HG02678 (cell line): ENCODE data around the gene ELL.

Source experiments
- ATAC-seq: cut with Tn5 transposase; IDR thresholded peaks from one replicate; pipeline ENCODE4 v1.9.1; 2021; ENCODE audit warnings: mild to moderate bottlenecking, moderate library complexity; ENCODE audit not compliant: unreplicated experiment

ELL gene

DNA sequence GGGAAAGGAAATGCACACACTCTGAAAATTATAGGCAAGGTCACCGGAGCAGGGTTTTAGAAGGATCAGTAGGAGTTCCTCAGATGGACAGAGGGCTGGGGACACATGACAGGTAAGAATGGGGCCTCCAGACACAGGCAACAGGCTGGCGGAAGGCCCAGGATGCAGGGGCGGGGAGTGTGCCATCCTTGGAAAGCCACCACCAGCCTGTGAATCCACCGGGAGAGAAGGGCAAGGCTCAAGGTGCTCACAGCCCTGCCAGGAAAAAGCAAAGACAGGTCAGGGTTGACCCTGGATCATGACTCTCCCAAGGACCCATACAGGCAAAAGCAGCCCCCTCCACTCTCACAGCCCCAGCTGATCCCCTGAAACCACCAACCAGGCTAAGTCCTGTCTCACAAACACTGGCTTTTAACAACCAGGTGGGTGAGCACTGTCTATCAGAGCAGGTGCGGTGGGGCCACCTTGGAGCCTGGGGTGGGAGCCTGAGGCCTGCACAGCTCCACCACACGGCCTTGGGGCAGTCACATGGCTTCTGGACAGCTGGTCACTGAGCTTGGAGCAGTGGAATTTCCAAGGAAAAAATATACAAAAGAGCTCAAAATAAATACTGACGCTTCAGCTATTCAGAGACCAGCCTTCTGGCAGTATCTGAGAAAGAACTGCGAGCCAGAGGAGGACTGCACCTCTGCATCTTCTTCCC lies 48.7 kb downstream of the ELL start:
- ATAC-seq: no peak

DNA sequence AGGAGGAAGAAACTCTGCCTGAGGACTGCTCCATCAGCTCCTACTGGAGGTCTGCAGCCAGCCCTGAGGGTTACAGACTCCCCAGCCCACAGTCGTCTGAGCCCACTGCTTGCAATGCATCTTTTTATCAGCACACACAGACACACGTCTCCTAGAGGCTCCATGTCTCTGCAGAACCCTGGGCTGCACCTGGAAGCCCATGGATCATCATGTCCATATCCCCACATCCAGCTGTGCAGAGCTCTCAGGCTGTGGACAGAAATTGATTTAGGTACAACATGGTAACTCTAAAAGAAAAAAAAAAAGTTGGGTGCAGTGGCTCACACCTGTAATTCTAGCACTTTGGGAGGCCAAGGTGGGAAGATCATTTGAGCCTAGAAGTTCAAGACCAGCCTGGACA lies 51.1 kb downstream of the ELL start:
- no peak for ATAC-seq

DNA sequence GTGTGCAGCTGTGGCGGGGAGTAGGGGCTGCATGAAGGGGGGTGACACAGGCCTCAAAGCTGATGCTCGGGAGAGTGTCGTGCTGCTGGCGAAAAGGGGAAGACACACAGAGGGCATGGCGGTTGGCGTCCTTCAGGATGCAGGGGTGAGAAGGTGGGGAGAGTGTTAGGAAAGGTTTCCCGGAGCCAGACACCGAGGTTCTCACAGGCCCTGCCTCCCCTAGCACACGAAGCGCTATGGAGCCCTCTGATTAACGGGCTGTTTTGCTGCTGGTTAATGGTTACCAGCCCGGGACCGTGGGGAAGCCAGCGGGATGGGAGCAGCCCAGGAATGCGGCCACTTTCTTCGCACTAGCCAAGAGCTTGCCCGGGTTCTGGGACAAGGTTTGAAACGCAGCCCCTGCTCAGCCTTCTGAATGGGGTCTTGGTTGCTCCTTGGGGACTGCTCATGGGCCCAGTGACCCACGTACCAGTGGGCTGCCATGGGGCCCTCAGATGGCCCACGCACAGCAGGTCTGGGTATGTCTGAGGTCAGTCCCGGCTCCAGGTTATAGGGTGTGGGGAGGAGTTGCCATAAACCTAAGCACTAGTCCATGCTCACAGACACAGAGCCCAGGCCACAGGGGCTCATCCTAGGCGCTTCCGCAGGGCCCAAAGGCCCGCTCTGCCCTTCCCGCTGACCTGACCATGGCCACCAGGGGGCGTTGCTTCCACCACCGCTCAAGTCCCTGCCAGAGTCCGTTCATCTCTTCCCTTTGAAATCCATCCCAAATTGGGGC lies 52.6 kb downstream of the ELL start:
- ATAC-seq: no peak

DNA sequence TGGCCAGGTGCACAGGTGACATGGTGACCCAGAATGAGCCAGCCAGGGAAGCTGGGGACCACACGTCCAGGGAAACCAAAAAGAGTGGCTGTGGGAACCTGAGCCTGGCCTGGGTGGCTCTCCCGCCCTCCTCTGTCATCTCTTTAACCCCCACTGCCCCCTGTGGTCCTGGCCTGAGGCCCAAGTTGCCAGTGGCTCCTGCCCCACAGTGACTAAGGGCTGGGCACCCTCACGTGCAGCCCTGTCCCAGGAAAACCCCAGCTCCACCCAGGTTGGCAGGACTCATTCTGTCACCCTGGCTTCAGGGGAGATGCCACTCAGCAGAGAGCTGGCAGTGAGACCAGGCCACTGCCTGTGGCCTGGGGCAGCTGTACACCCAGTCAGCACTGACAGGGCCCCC lies 53.4 kb downstream of the ELL start:
- ATAC-seq: no peak

DNA sequence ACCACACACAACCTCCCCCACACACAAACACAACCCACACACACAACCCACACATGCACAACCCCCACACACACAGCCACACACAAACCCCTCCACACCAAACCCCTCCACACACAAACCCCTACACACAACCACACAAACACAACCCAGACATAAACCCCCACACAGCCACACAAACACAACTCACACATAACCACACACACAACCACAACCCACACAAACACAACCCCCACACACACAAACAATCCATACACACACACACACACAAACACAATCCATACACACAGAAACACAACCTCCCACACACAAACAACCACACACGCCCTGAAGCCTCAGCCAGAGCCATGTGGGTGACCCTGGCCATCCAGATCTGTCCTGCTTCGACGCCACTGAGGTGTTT lies 53.9 kb downstream of the ELL start:
- ATAC-seq: no peak

DNA sequence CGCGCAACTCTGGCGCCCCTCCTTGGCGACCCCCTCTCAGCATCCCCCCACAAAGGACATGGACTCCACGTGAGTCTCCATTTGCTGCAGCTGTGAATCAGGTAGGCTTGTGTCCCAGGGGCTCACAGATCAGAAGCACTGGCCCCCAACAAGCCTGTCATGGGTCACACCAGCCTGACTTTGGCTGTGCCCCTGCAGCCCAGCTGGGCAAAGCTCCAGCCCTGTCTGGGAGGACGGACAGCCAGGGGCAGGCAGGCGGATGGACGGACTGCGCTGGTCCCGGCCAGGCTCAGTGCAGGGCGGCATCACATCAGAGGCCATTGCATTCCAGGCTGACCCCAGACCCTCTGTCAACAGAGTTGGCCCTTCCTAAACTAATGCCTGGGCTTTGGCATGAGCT lies 55.5 kb downstream of the ELL start:
- no peak for ATAC-seq

DNA sequence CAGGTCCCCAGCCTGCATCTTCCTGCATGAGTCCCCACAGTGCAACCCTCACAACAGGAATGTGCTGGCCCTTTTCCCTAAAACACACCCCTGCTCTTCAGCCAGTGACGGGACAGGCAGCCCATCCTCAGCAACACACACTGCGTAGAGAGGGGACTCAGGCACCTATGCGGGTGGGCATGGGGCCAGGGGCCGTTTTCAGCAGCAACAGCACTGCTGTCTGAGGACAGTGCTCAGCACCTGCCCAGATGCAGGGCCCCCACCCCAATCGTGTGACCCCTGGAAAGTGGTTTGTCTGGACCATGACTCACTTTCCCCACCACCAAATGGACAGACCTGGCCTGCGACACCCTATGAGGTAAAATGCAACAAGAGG lies 55.9 kb downstream of the ELL start:
- ATAC-seq: no peak

DNA sequence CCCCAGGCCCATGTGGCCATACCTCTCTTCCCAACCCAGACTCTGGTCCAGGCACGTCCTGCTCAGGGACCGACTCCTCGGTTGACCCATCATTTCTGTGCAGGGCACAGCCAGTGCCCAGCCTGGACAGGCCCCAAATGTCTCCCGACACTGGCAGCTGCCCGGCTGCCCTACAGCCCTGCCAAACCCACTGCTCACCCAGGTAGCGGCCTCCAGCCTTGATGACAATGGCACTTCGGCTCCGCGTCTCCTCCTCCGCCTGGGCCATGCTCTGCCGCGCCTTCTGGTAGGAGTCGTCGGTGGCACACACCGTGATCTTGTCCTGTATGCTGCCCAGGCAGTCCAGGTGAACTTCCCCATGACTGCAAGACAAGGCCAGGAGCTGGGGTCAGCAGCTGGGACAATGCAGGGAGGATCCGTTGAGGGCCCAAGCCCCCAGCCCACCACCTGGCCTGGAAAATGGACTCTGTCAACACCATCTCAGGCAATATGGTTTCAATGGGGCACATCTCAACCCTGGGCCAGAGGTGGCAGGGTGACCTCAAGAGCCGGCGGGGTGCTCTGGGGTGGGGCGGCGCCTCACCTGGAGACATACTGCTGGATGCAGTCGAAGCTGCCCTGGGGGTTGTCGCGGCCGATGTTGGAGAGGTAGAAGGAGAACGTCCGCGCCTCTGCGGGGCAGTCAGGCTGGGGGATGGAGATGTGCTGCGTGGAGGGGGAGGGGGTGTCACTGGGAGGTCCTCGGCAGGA lies 56.5 kb downstream of the ELL start:
- ATAC-seq: no peak

DNA sequence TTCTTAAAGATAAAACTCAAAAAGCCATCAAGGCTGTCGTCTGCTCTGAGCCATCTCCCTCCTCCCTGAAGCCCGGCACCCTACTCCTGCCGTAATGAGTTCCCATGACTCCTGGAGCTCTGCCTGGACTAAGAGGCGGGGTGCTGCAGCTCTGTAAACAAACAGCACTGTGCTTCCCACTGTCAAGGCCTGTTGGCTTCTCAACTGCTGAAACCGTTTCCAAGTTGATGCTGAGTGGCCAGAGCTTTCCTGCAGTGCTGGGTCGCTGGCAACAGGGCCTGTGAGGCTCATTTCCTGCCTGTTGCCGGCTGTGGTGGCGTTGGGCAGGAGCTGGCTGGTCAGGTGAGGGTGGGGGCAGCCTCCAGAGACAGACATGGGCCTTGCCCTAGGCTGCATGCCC lies 57.2 kb downstream of the ELL start:
- ATAC-seq: no peak

DNA sequence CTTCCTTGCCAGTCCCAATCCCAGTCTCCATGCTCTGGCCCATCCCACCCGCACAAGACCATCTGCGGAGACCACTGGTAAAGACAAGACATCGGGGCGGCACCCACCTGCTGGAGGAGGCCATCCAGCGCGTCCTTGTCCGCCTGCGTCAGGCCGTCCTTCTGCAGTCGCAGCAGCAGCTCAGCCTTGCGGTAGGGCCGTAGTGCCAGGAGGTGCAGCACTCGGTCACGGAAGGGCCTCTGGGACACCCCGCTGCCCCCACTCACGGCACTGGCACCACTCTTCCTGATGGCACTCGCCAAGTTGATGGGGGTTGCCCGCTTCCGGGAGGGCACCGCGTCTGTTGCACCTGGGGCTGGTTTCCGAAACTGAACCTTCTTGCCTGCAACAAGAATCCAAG lies 60.4 kb downstream of the ELL start:
- no peak for ATAC-seq

DNA sequence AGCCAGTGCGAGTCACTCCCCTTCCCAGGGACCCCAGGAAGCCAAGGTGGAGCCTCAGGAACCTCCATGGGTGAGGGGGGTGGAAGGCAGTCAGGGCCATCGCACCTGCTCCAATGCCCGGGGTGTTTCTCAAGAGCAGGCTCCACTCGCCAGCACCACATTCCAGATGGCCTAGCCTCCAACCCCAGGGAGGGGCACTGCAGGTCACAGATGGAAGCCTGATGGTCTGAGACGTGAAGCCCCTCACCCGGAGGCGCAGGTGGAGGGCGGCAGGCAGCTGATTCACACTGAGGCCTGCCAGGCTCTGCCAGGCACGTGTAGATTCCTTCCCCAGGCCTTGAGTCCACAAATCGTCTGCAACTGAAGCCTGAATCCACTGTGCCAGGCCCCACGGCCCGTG lies 61.0 kb downstream of the ELL start:
- no peak for ATAC-seq

DNA sequence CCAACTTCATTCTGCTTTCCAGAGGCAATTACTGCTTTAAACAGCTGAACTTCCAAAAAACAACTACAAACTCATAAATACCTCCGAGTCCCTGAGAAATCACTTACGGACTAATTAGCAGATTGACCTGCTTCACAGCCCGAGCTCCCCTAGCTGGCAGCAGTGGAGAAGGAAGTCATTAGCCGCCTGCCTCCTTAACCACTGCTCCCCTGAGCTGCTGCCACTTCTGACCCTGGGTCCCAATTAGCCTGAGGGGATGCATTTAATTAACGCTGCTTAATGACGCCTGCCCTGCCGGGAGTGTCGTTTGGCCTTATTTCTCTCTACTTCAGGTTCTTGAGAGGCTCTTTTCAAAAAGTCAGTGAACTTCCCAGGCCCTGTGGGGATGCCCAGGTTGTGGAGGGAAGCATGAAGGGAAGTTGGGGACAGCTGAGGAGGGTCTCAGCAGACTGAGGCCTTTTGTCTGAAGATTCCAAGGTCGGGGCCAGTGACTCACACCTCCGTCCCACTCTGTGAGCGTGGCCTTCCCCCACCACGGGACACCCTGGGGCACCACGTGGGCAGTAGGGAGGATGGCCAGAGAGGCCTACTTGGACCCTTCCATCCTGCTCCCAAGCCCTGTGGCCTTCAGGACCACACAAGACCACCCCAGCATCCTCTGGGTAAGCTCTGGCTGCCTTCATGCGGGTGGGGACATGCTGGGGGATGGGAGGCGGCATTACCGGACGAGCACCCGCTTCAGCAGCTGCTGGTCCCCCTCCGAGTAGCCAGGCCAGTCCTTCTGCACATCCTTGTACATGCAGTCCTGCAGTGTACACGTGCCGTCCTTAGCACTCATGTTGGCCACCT lies 64.2 kb downstream of the ELL start:
- no peak for ATAC-seq

DNA sequence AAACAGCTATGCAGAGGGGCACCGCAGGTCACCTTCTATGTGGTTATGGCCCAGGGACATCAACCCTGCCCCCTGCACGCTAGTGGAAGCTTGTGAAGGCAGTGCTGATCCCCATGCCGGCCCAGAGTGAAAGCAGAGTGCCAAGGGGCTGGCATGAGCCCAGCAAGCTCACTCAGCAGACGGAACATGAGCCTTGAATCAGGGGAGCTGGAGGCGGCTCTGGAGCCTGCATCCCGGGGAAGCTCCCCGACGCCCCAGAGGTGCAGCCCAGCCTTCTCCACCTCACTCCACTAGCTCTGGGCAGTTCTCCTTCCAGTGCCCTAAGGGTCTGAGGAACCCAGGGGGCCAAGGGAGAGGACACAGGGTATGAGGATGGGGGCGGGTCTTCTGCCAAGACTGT lies 64.9 kb downstream of the ELL start:
- no peak for ATAC-seq

DNA sequence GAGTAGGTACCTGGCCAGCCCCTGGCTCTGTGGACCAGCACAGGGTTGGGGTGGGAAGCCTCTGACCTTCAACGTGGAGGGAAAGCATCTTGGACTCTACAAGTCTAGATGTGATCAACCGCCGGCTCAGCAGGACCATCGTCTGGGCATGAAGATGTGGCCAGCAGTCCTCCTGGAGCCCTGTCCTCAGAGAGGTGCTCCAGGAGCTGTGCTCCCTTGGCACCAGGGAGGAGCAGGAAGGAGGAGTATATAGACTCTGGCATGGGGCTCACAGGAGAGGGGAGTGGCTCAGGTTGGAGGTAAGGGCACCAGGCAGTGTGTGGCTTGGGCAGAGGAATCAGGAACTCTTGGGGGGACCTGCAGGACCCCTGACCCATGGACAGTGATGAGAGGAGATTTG lies 65.6 kb downstream of the ELL start:
- no peak for ATAC-seq

DNA sequence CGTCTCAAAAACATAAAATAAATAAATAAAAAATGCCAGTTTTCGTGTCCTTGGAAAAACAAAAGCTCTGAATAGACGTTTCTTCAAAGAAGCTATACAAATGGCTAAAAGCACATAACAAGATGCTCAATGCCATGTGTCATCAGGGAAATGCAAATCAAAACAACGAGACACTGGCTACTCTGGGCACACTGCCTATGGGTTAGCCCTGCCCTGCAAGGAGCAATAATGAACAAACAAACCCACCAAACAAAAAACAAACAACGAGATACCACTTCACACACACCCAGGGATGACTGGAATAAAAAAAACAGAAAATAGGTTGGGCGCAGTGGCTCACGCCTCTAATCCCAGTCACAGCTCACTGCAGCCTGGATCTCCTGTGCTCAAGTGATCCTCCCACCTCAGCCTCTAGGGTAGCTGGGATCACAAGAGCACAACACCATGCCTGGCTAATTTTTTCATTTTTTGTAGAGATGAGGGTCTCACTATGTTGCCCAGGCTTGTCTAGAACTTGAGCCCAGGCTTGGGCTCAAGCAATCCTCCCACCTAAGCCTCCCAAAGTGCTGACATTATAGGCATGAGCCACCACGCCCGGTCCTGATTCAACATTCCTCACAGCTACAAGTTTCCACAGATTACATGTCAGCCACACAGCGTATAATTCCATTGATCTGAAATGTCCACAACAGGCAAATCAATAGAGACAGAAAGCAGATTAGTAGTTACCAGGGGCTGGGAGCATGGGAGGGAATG lies 68.4 kb downstream of the ELL start:
- no peak for ATAC-seq

DNA sequence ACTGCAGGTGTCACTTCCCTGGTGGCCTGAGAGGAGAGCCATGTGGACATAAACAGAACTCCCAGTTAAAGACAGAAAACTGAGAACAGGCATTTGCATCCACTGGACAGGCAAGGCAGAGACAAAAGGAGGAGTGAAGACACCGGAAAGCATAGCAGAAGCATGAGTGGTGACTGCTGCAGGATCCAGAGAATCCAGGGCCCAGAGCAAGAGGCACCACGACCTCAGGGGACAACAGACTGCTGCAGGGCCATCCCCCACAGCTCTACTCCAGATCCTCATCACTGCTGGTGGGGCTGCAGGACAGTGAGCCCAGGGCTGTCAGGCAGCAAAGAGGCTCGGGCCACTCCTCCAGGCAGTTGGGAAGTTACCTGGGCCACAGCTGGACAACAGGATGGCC lies 69.5 kb downstream of the ELL start:
- ATAC-seq: no peak

DNA sequence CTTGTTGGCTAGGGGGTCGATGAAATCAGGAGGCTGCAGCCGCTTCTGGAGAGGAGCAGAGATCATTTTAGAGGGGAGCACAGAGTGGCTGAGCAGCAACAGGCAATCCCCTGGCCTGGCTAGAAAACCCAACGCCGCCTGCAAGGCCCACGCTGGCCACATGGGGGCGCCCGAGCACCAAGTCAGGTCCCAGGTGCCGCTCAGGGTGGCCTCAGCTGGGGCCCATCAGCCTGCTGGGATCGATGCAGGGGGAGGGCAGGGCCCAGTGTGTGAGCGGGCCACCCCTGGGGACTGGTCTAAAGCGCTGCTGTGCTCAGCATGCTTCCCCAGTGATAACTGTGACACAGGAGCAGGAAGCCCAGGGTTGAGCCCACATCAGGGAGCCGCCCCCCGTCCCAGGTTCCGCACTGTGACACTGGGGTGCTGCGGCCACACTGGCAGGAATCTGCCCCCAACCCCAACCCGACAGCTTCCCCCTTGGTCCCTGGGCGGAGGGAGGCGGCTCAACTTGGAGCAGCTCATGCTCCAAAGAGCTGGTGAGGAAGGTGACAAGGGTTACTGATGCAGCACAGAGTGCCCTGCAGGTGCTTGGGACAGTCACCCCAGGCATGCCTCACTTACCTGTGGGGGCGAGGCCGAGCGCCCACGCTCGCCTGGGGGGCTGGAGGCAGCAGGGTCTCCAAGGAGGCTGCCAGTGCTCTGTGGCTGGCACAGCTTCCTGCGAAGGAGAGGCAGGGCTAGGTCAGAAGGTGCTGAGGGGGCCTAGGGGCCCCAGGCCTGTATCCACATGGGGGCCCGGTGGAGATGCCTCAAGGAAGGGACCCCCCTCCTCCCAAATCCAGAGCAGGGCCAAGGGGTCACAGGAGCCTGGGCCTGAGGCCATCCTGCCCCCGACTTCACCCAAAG lies 70.7 kb downstream of the ELL start:
- ATAC-seq: peak; percentile 50

DNA sequence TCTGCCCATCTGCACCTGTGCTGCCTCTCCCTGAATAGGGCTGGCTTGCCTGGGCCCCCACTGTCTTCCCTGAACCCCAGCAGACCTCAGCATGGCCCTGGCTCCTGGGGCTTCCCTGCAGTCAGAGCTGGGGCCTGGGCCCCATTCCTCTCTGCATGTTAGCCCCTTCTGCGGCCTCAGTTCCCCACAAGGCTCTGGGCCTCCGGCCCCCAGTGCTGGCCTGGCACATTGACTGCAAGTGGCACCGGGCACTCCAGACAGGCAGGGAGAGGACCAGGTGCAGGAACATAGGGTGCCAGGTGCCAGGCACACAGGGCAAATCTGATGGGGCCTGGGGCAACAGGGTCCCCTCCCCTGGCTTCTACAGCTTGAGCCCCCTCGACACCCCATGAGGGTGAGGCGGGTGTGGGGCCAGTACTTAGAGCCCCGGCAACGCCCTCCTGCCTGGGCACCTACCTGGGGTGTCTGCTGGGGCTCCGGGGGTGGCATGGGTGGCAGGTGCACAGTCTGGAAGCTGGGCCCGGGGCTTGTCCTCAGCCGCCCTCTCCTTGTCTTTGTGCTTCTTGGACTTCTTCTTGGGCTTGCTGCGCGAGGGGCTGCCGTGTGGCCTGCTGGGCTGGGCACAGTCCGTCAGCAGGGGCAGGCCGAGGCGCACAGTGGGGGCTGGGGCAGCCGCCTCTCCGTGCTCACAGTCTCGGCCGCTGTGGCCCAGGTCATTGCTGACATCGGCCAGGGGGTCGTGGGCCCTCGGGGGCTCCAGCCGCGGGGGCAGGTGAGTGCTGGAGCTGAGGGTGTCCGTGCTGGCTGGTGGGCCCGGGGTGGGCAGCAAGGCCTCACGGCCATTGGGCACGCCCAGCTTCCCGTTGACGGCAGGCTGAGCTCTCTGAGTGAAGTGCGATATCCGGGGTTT lies 71.6 kb downstream of the ELL start:
- ATAC-seq: no peak
